Ishikawa (cell line): ENCODE measurements around the gene KRT39.

ENCODE experiments used
- CEBPB ChIP-seq: IDR thresholded peaks from 2 replicates; pipeline ENCODE4 v1.6.1; 2012
- CREB1 ChIP-seq: IDR thresholded peaks from 2 replicates; pipeline ENCODE4 v1.6.1; 2012; ENCODE audit warnings: low read depth
- EGR1 ChIP-seq: IDR thresholded peaks from 2 replicates; pipeline ENCODE4 v1.6.1; 2012
- EP300 ChIP-seq: IDR thresholded peaks from 2 replicates; pipeline ENCODE4 v1.6.1; 2012; ENCODE audit warnings: borderline replicate concordance
- FOXM1 ChIP-seq: IDR thresholded peaks from 2 replicates; pipeline ENCODE4 v1.6.1; 2012; ENCODE audit warnings: low read depth, borderline replicate concordance
- NFIC ChIP-seq: IDR thresholded peaks from 2 replicates; pipeline ENCODE4 v1.6.1; 2012
- RAD21 ChIP-seq: IDR thresholded peaks from 2 replicates; pipeline ENCODE4 v1.6.1; 2012; ENCODE audit warnings: low read depth
- TAF1 ChIP-seq: IDR thresholded peaks from 2 replicates; pipeline ENCODE4 v1.6.1; 2012; ENCODE audit warnings: low read depth, mild to moderate bottlenecking
- TCF12 ChIP-seq: IDR thresholded peaks from 2 replicates; pipeline ENCODE4 v1.6.1; 2012; ENCODE audit warnings: low read depth
- TEAD4 ChIP-seq: IDR thresholded peaks from 2 replicates; pipeline ENCODE4 v1.6.1; 2012
- YY1 ChIP-seq: IDR thresholded peaks from 2 replicates; pipeline ENCODE4 v1.6.1; 2012; ENCODE audit warnings: low read depth
- ZBTB7A ChIP-seq: IDR thresholded peaks from 2 replicates; pipeline ENCODE4 v1.6.1; 2012; ENCODE audit warnings: low read depth
- TF ChIP-seq, protein P1 (sequence below): IDR thresholded peaks from 2 replicates; pipeline ENCODE4 v1.6.1; 2012
- TF ChIP-seq, protein P2 (sequence below): IDR thresholded peaks from 2 replicates; pipeline ENCODE4 v1.6.1; 2012
- TF ChIP-seq, protein P3 (sequence below): IDR thresholded peaks from 2 replicates; pipeline ENCODE4 v1.6.1; 2012; ENCODE audit warnings: low read depth, mild to moderate bottlenecking

KRT39 gene

DNA sequence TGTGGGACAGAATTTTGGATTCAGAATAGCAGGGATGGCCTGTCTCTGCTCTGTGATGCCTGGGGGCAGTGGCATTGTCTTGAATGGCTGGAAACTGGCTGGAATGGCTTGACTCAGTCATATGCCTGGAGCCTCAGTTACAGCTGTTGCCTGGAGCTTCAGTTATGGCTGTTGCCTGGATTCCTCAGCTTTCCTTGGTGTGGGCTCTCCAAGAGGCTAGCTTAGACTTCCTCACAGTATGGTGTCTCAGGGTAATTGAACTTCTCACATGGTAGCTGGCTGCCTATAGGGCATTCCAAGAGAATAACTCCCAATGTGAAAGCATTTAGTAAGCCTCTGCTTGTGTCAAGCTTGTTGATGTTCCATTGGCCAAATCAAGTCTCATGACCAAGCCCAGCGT lies 50.4 kb downstream of the KRT39 start:
- no peak for TF ChIP-seq ZBTB7A
- TF ChIP-seq TEAD4: no peak
- no peak for TF ChIP-seq EP300
- no peak for TF ChIP-seq NFIC
- no peak for TF ChIP-seq CREB1
- no peak for TF ChIP-seq TCF12

DNA sequence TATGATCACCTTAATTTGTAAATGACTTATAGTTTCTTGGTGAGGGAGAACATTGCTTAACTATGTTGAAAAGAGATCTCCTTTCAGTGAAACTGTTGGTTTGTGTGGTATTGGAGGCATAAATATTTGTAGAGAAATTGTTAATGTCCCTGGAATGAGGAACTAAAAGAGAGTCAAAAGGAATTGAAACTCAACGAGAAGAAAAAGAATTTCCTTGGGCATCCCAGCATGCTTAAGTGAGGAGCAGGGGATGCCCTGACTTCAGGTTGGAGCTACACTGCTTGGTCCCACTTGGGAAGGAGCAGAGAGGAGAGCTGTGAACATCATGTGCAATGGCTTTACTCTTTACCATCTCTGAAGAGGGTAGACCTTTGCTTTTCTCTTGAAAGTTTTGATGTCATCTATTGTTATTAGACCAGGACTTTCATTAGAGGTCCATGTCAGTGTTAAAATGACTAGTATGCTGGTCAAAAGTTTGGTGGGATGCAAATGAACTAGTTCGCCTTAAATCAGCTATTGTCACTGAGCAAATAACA lies 51.0 kb downstream of the KRT39 start:
- TF ChIP-seq CEBPB (no peak), EP300 (no peak), TAF1 (no peak), RAD21 (no peak), EGR1 (no peak), TCF12 (no peak), YY1 (no peak), NFIC (no peak), TEAD4 (no peak), ZBTB7A (no peak), FOXM1 (no peak), CREB1 (no peak)
- TF ChIP-seq, protein P1, sequence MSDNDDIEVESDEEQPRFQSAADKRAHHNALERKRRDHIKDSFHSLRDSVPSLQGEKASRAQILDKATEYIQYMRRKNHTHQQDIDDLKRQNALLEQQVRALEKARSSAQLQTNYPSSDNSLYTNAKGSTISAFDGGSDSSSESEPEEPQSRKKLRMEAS: no peak
- TF ChIP-seq, protein P2, sequence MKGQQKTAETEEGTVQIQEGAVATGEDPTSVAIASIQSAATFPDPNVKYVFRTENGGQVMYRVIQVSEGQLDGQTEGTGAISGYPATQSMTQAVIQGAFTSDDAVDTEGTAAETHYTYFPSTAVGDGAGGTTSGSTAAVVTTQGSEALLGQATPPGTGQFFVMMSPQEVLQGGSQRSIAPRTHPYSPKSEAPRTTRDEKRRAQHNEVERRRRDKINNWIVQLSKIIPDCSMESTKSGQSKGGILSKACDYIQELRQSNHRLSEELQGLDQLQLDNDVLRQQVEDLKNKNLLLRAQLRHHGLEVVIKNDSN: no peak
- TF ChIP-seq, protein P3, sequence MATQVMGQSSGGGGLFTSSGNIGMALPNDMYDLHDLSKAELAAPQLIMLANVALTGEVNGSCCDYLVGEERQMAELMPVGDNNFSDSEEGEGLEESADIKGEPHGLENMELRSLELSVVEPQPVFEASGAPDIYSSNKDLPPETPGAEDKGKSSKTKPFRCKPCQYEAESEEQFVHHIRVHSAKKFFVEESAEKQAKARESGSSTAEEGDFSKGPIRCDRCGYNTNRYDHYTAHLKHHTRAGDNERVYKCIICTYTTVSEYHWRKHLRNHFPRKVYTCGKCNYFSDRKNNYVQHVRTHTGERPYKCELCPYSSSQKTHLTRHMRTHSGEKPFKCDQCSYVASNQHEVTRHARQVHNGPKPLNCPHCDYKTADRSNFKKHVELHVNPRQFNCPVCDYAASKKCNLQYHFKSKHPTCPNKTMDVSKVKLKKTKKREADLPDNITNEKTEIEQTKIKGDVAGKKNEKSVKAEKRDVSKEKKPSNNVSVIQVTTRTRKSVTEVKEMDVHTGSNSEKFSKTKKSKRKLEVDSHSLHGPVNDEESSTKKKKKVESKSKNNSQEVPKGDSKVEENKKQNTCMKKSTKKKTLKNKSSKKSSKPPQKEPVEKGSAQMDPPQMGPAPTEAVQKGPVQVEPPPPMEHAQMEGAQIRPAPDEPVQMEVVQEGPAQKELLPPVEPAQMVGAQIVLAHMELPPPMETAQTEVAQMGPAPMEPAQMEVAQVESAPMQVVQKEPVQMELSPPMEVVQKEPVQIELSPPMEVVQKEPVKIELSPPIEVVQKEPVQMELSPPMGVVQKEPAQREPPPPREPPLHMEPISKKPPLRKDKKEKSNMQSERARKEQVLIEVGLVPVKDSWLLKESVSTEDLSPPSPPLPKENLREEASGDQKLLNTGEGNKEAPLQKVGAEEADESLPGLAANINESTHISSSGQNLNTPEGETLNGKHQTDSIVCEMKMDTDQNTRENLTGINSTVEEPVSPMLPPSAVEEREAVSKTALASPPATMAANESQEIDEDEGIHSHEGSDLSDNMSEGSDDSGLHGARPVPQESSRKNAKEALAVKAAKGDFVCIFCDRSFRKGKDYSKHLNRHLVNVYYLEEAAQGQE: no peak

DNA sequence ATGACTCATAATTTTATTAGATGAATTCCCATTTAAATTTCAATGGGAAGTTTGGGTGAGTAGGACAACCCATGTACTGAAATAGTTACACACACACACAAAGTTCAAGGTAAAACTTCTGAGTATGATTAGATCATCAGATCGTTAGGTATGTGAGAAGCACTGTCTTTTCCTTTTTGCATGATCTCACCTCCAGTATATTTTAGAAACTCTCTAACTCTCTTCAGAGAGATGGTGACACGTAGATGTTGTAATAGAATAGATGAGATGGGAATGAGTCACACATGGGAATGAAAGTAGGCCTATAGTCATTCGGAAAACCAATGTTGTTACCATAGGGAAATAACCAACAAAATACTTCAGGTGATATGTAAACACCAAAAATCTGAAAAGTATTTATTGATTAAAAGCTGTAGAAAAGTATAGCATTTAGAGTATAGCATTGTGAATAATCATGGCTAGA lies 51.5 kb downstream of the KRT39 start:
- TF ChIP-seq TAF1: no peak
- TF ChIP-seq EP300: peak; percentile 27; the same call in 1 of the 2 replicates
- no peak for TF ChIP-seq RAD21
- TF ChIP-seq ZBTB7A: no peak
- TF ChIP-seq, protein P3: no peak
- peak; percentile 60; the same call in 1 of the 2 replicates for TF ChIP-seq FOXM1
- no peak for TF ChIP-seq TEAD4
- TF ChIP-seq CEBPB: no peak; the same call in 1 of the 2 replicates
- TF ChIP-seq YY1: no peak
- no peak for TF ChIP-seq CREB1

- TF ChIP-seq CEBPB: no peak
- TF ChIP-seq FOXM1: no peak
- TF ChIP-seq, protein P1: no peak
- TF ChIP-seq RAD21: no peak
- TF ChIP-seq CREB1: no peak
- no peak for TF ChIP-seq YY1
- TF ChIP-seq TEAD4: no peak
- TF ChIP-seq, protein P2: no peak
- no peak for TF ChIP-seq EP300
- TF ChIP-seq EGR1: no peak
- TF ChIP-seq, protein P3: no peak
- TF ChIP-seq ZBTB7A: no peak
- no peak for TF ChIP-seq TCF12
- TF ChIP-seq TAF1: no peak
- TF ChIP-seq NFIC: no peak
Measured at GRCh38 chr17:40914075-40914855, 52.5 kb downstream of the KRT39 start.
